GM19193 (cell line): Measurements from ENCODE around the gene CARD19.

Experiments
- POLR2A ChIP-seq: IDR thresholded peaks from 4 replicates; pipeline ENCODE4 v1.6.1; 2011; ENCODE audit not compliant: insufficient read depth, insufficient read length; ENCODE audit errors: extremely low read depth

The CARD19 gene

GRCh38 chr9:93077811-93078210 is 18.2 kb upstream of the CARD19 start:
- no peak for TF ChIP-seq POLR2A

- no peak for TF ChIP-seq POLR2A
Observed at GRCh38 chr9:93079371-93079770, 16.6 kb upstream of the CARD19 start.

- no peak for TF ChIP-seq POLR2A
Observed at GRCh38 chr9:93080406-93080805, 15.6 kb upstream of the CARD19 start.

- TF ChIP-seq POLR2A, result no peak
Observed at GRCh38 chr9:93081081-93081529, 14.9 kb upstream of the CARD19 start.

GRCh38 chr9:93081931-93082330 is 14.1 kb upstream of the CARD19 start:
- TF ChIP-seq POLR2A, result no peak

GRCh38 chr9:93082841-93083411 is 13.1 kb upstream of the CARD19 start:
- TF ChIP-seq POLR2A, result no peak

GRCh38 chr9:93083592-93084470 is 12.2 kb upstream of the CARD19 start:
- no peak for TF ChIP-seq POLR2A

GRCh38 chr9:93084471-93084881 is 11.5 kb upstream of the CARD19 start:
- no peak for TF ChIP-seq POLR2A

- TF ChIP-seq POLR2A, result no peak
Observed at GRCh38 chr9:93085676-93086075, 10.3 kb upstream of the CARD19 start.

- TF ChIP-seq POLR2A, result no peak
Observed at GRCh38 chr9:93086447-93087224, 9.4 kb upstream of the CARD19 start.

GRCh38 chr9:93087971-93088655 is 7.9 kb upstream of the CARD19 start:
- TF ChIP-seq POLR2A, result no peak

- no peak for TF ChIP-seq POLR2A
Observed at GRCh38 chr9:93088656-93089015, 7.4 kb upstream of the CARD19 start.

GRCh38 chr9:93089024-93089423 is 7.0 kb upstream of the CARD19 start:
- TF ChIP-seq POLR2A, result no peak

GRCh38 chr9:93089481-93089991 is 6.5 kb upstream of the CARD19 start:
- TF ChIP-seq POLR2A, result no peak
